HL-60 (cell line): ENCODE results near the gene FYB2.

Experiments used
- POLR2AphosphoS5 ChIP-seq: IDR thresholded peaks from 2 replicates; pipeline ENCODE4 v1.6.1; 2012; ENCODE audit warnings: low read depth
- TF ChIP-seq, protein P1 (sequence below): IDR thresholded peaks from 2 replicates; pipeline ENCODE4 v1.6.1; 2012; ENCODE audit warnings: low read depth; ENCODE audit not compliant: insufficient replicate concordance
- TF ChIP-seq, protein P2 (sequence below): IDR thresholded peaks from one replicate; pipeline ENCODE4 v1.5.1; 2011; ENCODE audit warnings: low read length, control low read depth, inconsistent platforms; ENCODE audit not compliant: insufficient read depth

DNA sequence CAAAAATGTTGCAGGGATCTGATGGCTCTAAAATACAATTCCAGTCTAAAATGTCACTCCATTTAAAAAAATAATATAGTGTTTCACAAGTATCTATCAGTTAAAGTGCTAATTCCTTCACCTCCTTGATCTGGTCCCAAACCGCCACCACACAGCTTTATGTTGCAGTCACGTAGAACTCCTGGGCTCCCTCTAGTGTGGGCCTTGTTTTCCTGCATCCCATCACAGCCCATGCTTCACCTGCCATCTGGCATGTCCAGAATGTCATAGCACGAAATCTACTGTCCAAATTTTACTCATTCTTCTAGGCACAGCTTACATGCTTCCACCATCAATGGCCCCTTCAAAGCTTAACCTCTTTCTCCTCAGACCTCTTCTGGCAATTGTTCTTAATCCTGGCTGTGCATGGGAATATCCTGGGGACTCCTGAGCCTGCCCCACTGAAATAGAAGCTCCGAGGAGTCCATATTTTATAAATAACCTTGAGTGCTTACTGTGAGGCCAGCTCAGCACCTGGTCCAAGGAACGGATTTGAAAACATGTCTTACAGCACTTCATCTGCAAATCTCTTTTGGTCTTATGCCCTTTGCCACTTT lies 15.5 kb downstream of the FYB2 start:
- TF ChIP-seq, protein P1, sequence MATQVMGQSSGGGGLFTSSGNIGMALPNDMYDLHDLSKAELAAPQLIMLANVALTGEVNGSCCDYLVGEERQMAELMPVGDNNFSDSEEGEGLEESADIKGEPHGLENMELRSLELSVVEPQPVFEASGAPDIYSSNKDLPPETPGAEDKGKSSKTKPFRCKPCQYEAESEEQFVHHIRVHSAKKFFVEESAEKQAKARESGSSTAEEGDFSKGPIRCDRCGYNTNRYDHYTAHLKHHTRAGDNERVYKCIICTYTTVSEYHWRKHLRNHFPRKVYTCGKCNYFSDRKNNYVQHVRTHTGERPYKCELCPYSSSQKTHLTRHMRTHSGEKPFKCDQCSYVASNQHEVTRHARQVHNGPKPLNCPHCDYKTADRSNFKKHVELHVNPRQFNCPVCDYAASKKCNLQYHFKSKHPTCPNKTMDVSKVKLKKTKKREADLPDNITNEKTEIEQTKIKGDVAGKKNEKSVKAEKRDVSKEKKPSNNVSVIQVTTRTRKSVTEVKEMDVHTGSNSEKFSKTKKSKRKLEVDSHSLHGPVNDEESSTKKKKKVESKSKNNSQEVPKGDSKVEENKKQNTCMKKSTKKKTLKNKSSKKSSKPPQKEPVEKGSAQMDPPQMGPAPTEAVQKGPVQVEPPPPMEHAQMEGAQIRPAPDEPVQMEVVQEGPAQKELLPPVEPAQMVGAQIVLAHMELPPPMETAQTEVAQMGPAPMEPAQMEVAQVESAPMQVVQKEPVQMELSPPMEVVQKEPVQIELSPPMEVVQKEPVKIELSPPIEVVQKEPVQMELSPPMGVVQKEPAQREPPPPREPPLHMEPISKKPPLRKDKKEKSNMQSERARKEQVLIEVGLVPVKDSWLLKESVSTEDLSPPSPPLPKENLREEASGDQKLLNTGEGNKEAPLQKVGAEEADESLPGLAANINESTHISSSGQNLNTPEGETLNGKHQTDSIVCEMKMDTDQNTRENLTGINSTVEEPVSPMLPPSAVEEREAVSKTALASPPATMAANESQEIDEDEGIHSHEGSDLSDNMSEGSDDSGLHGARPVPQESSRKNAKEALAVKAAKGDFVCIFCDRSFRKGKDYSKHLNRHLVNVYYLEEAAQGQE: no peak
- TF ChIP-seq, protein P2, sequence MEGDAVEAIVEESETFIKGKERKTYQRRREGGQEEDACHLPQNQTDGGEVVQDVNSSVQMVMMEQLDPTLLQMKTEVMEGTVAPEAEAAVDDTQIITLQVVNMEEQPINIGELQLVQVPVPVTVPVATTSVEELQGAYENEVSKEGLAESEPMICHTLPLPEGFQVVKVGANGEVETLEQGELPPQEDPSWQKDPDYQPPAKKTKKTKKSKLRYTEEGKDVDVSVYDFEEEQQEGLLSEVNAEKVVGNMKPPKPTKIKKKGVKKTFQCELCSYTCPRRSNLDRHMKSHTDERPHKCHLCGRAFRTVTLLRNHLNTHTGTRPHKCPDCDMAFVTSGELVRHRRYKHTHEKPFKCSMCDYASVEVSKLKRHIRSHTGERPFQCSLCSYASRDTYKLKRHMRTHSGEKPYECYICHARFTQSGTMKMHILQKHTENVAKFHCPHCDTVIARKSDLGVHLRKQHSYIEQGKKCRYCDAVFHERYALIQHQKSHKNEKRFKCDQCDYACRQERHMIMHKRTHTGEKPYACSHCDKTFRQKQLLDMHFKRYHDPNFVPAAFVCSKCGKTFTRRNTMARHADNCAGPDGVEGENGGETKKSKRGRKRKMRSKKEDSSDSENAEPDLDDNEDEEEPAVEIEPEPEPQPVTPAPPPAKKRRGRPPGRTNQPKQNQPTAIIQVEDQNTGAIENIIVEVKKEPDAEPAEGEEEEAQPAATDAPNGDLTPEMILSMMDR: peak; percentile 56
- TF ChIP-seq POLR2AphosphoS5: no peak
